SU-DHL-6 (cell line): Measurements from ENCODE around the gene RBM6.

Experiments used
- CTCF ChIP-seq: fragments of 200-600 bp; sonication (generic); IDR thresholded peaks from one replicate; pipeline ENCODE4 v1.5.1; 2017; ENCODE audit warnings: antibody characterized with exemption, mild to moderate bottlenecking, low read length, moderate library complexity; ENCODE audit not compliant: insufficient read depth, poor library complexity, severe bottlenecking
- EZH2phosphoT487 ChIP-seq: fragments of 200-600 bp; sonication (generic), shearing (Covaris generic); conservative IDR thresholded peaks from 2 replicates; pipeline ENCODE4 v1.6.1; 2018; ENCODE audit warnings: mild to moderate bottlenecking, antibody characterized with exemption, low read length, moderate library complexity, mixed read lengths

- TF ChIP-seq CTCF (no peak), EZH2phosphoT487 (no peak)
These were observed 162.6 kb downstream of the RBM6 start for GRCh38 chr3:50102558-50102957.
